HG03159 (cell line): Measurements from ENCODE around the gene GSTP1.
"Not testable (repeated sequence)": the region's sequence is repeated elsewhere in the genome, so short reads cannot be mapped to it uniquely, and the experiment has no call there.

ENCODE experiments used
- ATAC-seq: cut with Tn5 transposase; IDR thresholded peaks from one replicate; pipeline ENCODE4 v1.9.1; 2021; ENCODE audit warnings: mild to moderate bottlenecking, moderate library complexity; ENCODE audit not compliant: unreplicated experiment

The GSTP1 gene

DNA sequence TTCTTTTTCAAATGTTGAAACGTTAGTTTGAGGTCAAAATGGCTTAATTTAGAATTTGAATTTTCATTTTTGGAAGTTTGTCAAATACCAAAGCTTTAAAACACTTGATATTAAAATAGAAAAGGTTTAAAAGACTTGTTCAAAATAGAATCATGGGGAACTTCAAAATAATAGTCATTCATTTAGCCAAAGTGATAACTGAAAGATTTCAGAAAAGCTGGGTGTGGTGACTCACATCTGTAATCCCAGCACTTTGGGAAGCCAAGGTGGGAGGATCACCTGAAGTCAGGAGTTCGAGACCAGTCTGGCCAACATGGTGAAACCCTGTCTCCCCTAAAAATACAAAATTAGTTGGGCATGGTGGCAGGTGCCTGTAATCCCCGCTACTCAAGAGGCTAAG is 10.9 kb downstream of the GSTP1 start:
- ATAC-seq = no peak

DNA sequence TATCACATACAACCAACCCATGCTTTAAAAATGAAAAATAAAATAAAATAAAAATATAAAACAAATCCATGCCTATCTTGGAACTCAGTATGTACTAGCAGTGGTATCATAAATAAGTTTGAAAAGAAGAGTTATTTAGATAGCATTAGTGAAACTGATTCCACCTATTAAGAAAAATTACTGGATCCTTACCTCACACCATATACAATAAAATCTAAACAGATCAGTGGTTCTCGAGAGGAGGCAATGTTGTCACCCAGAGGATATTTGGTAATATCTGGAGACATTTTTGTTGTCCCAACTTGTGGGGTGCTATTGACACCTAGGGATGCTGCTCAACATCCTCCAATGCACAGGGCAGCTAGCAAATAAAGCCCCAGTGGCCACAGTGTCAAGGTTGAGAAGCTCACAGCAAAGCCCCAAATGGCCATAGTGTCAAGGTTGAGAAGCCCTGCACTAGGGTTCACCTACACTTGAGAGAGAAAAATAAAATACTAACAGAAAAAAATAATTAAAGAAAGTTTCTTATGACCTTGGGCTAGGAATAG is 13.2 kb downstream of the GSTP1 start:
- ATAC-seq = no peak

GRCh38 chr11:67597458-67597857 is 13.8 kb downstream of the GSTP1 start:
- ATAC-seq = not testable (repeated sequence)

- ATAC-seq = not testable (repeated sequence)
These were observed 14.4 kb downstream of the GSTP1 start for GRCh38 chr11:67597963-67598362.

GRCh38 chr11:67599149-67599548 is 15.5 kb downstream of the GSTP1 start:
- ATAC-seq = no peak

DNA sequence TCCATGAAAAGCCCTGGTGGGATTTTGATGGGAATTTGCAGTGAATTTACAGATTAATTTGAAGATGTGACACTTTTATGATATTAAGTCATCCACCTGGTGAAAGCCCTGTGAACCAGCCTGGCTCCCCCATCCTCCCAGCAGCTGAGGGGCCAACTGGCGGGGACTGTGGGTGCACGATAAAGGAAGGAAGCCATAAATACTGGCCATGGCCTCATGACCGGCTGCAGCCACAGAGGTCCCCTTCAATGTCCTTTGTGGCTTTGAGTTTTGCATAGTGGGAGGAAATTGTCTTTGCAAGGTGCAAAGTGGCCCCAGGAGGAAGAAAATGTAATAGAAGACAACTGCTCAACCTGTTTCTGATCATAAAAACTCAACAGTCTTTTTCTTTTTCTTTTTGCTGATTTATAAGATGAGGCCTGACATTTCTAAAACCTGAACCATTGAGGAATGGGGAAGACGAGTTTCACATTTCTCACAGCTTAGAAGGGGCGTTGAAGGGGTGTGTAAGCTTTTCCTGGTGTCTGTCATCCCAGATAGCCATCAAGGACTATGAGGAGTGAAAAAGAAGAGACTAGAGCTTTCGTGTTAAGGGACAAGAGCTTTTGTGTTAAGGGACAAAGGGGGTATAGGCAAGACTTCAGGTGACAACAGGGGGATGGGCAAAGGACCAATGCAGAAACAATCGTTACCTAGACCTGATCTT is 16.9 kb downstream of the GSTP1 start:
- no peak for ATAC-seq

GRCh38 chr11:67601098-67601497 is 17.5 kb downstream of the GSTP1 start:
- no peak for ATAC-seq

- ATAC-seq = not testable (repeated sequence)
These were observed 20.5 kb downstream of the GSTP1 start for GRCh38 chr11:67604119-67604518.

- no peak for ATAC-seq
These were observed 21.2 kb downstream of the GSTP1 start for GRCh38 chr11:67604815-67605214.

DNA sequence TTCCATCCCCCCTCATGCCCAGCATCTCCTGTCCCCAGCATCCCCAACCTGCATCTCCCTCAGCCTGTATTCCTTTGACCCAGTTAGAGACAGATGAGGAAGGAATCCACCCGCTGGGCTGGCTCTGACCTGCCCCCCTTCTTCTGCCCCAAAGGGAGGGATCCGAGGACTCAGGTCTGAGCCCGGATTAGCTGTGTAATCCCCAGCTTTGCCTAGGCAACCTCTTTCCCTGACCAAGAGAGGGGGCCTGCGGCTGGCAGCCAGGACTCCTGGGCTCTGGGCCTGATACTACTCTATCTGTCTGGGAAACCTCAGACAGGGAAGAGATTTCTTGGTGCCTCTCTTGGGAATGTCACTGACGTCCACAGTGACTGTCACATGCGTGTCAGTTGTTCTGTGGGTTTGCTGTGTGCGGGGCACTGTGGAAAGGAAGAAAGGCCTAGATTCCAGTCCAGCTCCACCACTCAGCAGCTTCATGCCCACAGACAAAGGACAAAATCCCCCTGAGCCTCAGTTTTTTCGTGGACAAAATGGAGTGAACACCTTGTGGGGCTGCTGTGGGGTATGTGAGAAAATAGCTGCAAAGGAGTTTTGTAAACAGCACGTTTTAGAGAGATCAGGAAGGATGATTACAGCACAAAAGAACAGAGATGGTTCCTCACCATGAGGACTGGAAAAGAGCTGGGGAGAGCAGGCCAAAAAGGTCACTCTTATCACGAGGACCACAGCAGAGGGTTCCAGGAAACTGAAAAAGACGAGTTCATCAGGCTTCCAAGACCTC is 21.8 kb downstream of the GSTP1 start:
- ATAC-seq = no peak

GRCh38 chr11:67606093-67606491 is 22.5 kb downstream of the GSTP1 start:
- no peak for ATAC-seq

DNA sequence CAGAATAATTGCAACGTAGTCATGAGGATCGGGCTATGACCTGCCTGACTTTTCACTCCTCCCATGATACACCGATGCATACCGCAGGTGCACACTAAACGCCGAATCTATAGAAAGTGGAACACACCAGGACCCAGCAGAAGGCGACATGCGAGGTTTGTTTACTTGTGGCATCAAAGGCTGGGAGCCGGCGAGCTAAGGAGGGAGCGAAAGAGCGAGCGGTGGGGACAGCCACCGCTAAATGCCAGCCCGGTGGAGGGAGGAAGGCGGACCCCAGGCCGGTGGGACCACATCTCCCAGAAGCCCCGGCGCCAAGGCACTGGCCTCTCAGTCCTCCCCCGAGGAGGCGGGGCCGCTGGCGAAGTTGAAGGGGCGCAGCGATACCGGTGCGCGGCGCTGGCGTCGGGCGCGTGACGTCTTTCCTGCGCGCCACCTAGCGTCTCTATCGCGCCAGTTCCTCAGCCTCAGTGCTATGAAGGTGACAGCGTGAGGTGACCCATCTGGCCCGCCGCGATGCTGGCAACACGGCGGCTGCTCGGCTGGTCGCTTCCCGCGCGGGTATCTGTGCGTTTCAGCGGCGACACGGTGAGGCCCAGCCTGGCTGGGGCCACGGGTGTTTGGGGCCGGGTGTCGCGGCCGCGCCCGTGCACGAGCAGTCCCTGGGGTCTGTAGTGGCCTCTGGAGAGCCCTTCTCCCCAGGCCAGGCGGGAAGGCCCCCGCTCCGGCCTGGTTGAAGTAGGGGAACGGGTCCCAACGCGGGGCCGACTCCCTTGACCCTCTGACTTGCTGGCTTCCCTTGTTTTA is 23.1 kb downstream of the GSTP1 start, which contains the start of gene NDUFV1:
TSS of gene NDUFV1 (plus strand) at position 445 of the 804 bp plus-strand sequence. CDS start at position 514, 69 bp downstream.
- ATAC-seq = peak; percentile 95

- no peak for ATAC-seq
These were observed 23.9 kb downstream of the GSTP1 start for GRCh38 chr11:67607507-67607906.

DNA sequence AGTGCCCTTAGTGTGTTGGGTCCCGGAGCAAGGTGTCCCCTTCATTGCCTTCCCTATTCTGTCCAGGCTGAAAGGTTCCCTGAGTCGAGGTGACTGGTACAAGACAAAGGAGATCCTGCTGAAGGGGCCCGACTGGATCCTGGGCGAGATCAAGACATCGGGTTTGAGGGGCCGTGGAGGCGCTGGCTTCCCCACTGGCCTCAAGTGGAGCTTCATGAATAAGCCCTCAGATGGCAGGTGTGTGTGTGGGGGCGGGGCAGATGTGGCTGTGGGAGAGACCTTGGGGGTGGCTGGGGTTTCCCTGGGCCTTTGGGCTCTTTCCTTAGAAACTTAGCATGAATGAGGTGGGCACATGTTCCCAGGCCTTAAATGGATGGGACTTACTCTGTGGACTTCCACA is 24.9 kb downstream of the GSTP1 start:
- ATAC-seq = no peak

DNA sequence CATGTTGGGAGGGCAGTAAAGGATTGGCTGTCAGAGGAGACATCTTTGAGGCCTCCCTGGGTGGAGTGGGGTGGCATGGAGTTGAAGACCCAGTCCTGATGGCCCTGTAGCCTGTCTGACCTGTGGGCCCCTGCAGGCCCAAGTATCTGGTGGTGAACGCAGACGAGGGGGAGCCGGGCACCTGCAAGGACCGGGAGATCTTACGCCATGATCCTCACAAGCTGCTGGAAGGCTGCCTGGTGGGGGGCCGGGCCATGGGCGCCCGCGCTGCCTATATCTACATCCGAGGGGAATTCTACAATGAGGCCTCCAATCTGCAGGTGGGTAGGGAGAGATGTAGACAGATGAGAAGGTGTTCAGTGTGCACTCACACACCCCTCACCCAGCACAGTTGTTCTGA is 25.7 kb downstream of the GSTP1 start:
- no peak for ATAC-seq

DNA sequence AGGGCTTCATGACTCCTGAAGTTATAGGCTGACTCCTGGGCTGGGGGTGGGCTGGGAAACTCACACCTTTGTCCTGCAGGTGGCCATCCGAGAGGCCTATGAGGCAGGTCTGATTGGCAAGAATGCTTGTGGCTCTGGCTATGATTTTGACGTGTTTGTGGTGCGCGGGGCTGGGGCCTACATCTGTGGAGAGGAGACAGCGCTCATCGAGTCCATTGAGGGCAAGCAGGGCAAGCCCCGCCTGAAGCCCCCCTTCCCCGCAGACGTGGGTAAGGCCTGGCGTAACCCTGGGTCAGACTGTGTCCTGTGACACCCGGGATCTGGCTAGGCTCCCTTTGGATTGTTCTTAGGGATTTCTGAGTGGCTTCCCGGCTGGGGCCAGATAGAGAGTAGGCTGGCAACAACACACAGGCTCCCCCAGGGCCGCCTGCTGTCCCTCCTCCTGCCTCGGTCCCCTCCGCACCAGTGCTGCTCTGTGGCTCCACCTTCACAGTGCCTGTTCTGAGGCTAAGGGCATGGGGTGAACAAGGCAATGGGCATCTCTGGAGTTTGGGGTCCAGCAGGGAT is 26.8 kb downstream of the GSTP1 start:
- no peak for ATAC-seq

- no peak for ATAC-seq
These were observed 27.6 kb downstream of the GSTP1 start for GRCh38 chr11:67611165-67611564.

GRCh38 chr11:67611704-67612587 is 28.3 kb downstream of the GSTP1 start:
- no peak for ATAC-seq

DNA sequence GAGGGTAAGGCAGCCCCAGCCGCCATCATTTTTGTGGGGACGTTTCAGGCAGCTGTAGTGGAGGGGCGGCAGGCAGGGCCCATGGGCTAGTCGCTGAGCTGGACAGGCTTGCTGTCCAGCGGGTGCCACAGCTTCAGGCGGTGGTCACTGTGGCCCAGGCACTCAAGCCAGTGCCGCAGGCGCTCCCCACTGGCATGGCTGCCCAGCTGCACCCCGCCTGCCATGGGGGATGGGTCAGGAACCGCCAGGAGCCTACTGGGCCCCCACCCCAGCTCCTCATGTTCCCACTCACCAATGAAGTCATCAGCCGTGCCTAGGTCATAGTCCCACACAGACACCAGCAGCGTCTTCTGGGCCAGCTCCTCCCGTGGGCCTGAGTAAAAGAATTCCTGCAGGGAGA is 29.1 kb downstream of the GSTP1 start:
- ATAC-seq = no peak
